ENCODE data around the gene PCDHGC4.

The PCDHGC4 gene

DNA sequence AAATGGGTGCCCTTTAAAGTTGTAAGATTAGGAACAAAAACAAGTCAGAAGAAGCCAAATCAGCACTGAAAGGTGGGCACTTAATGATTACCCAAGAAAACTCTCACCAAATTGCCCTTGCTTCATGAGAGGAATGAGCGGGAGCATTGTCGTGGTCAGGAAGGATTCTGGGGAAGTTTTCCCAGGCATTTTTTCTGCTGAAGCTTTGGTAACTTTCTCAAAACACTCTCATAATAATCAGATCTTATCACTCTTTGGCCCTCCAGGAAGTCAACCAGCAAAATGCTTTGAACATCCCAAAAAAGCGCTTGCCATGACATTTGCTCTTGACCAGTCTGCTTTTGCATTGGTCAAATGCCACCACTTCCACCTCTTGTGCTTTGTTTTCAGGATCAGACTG is 19.5 kb upstream of the PCDHGC4 start:
- H3K4me3 Mint-ChIP-seq: no peak overlapping the region
- H3K9me3 Mint-ChIP-seq: peaks cover 27% of the 10 kb centered on the region
- H3K4me1 Mint-ChIP-seq: no peaks in the 10 kb centered on the region
- no peak overlapping the region for H3K27ac Mint-ChIP-seq
- H3K27me3 Mint-ChIP-seq (ENCODE audit: low read depth): no peaks in the 10 kb centered on the region
- no peak for TF ChIP-seq CTCF (IDR thresholded peaks at IDR 0.05; ENCODE audit: unreplicated experiment in 3 of 3)
- peaks cover 43% of the 10 kb centered on the region for H3K36me3 Mint-ChIP-seq (ENCODE audit: low read depth)

- peaks cover 43% of the 10 kb centered on the region for H3K9me3 Mint-ChIP-seq
These were observed 9.2 kb upstream of the PCDHGC4 start, which contains the start of gene PCDHGC3 for GRCh38 chr5:141475625-141476131. PCDHGC3 (plus strand) TSS chr5:141475966; CDS start chr5:141476117, 151 bp downstream.

DNA sequence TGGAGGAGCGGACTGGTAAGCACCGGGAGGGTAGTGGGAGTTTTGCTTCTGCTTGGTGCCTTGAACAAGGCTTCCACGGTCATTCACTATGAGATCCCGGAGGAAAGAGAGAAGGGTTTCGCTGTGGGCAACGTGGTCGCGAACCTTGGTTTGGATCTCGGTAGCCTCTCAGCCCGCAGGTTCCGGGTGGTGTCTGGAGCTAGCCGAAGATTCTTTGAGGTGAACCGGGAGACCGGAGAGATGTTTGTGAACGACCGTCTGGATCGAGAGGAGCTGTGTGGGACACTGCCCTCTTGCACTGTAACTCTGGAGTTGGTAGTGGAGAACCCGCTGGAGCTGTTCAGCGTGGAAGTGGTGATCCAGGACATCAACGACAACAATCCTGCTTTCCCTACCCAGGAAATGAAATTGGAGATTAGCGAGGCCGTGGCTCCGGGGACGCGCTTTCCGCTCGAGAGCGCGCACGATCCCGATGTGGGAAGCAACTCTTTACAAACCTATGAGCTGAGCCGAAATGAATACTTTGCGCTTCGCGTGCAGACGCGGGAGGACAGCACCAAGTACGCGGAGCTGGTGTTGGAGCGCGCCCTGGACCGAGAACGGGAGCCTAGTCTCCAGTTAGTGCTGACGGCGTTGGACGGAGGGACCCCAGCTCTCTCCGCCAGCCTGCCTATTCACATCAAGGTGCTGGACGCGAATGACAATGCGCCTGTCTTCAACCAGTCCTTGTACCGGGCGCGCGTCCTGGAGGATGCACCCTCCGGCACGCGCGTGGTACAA is 8.5 kb upstream of the PCDHGC4 start:
- peaks cover 43% of the 10 kb centered on the region for H3K9me3 Mint-ChIP-seq
- H3K36me3 Mint-ChIP-seq (ENCODE audit: low read depth): peaks cover 69% of the 10 kb centered on the region
- peak overlapping the region; percentile 95 to 98 (median 97) for H3K27ac Mint-ChIP-seq
- H3K4me1 Mint-ChIP-seq: peaks cover 23% of the 10 kb centered on the region
- no peak for TF ChIP-seq CTCF (IDR thresholded peaks at IDR 0.05; ENCODE audit: unreplicated experiment in 3 of 3)
- peak overlapping the region; percentile 98 to 99 (median 98) for H3K4me3 Mint-ChIP-seq
- no peaks in the 10 kb centered on the region for H3K27me3 Mint-ChIP-seq (ENCODE audit: low read depth)

More at GRCh38 chr5:141475625-141476131, 9.2 kb upstream of the PCDHGC4 start, which contains the start of gene PCDHGC3:
- Mint-ChIP-seq H3K36me3 (ENCODE audit: low read depth) (peaks cover 65% of the 10 kb centered on the region), H3K4me1 (peaks cover 23% of the 10 kb centered on the region), H3K27ac (peak within 1 kb of the TSS; percentile 95 to 98 (median 97)), H3K27me3 (ENCODE audit: low read depth) (no peaks in the 10 kb centered on the region), H3K4me3 (peak within 1 kb of the TSS; percentile 98 to 99 (median 98))
- TF ChIP-seq CTCF (IDR thresholded peaks at IDR 0.05; ENCODE audit: unreplicated experiment in 3 of 3): peak in 1 of 3 experiments; percentile 33

- Mint-ChIP-seq H3K27me3 (ENCODE audit: low read depth) (no peaks in the 10 kb centered on the region), H3K4me1 (peaks cover 23% of the 10 kb centered on the region), H3K36me3 (ENCODE audit: low read depth) (peaks cover 64% of the 10 kb centered on the region), H3K9me3 (peaks cover 44% of the 10 kb centered on the region), H3K4me3 (peak overlapping the region; percentile 98 to 99 (median 98)), H3K27ac (no peak overlapping the region)
- TF ChIP-seq CTCF (IDR thresholded peaks at IDR 0.05; ENCODE audit: unreplicated experiment in 3 of 3): no peak
These were observed 7.7 kb upstream of the PCDHGC4 start for GRCh38 chr5:141477044-141477575.

DNA sequence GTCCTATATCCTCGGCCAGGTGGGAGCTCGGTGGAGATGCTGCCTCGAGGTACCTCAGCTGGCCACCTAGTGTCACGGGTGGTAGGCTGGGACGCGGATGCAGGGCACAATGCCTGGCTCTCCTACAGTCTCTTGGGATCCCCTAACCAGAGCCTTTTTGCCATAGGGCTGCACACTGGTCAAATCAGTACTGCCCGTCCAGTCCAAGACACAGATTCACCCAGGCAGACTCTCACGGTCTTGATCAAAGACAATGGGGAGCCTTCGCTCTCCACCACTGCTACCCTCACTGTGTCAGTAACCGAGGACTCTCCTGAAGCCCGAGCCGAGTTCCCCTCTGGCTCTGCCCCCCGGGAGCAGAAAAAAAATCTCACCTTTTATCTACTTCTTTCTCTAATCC is 7.0 kb upstream of the PCDHGC4 start:
- H3K4me3 Mint-ChIP-seq: peak overlapping the region; percentile 98 to 99 (median 98)
- H3K36me3 Mint-ChIP-seq (ENCODE audit: low read depth): peaks cover 69% of the 10 kb centered on the region
- peaks cover 29% of the 10 kb centered on the region for H3K4me1 Mint-ChIP-seq
- TF ChIP-seq CTCF (IDR thresholded peaks at IDR 0.05; ENCODE audit: unreplicated experiment in 3 of 3): no peak
- H3K9me3 Mint-ChIP-seq: peaks cover 48% of the 10 kb centered on the region
- H3K27me3 Mint-ChIP-seq (ENCODE audit: low read depth): no peaks in the 10 kb centered on the region
- no peak overlapping the region for H3K27ac Mint-ChIP-seq

Measured in nephron (organoid).